Heart right ventricle (tissue), 16 donors: ENCODE measurements around the gene TMTC4. TPM values are rescaled to one million over a fixed set of nuclear protein-coding genes. Genes with fewer than 3 reads are reported as not detected.
A peak's percentile ranks its signal among the peaks of the same experiment; 100 is the strongest.

Experiments used
- ATAC-seq, 8 donors: fragments of 200-7000 bp; cut with Tn5 transposase; one replicate each; pipeline ENCODE4 v1.9.1; 2020; ENCODE audit warnings: mild to moderate bottlenecking in 8 of 8, moderate library complexity in 8 of 8, moderate number of reproducible peaks in 1 of 8
- DNase-seq, 2 donors: peaks; one replicate each; pipeline ENCODE4 v3.0.0-alpha.2; 2020
- H3K27ac ChIP-seq, 10 donors: fragments of 200-600 bp; sonication (generic) in 2 of 10; one replicate each; pipeline versions ENCODE4 v1.5.0 to v1.8.0; 2020 to 2022; ENCODE audit warnings: mild to moderate bottlenecking in 3 of 10
- H3K27me3 ChIP-seq, 7 donors: fragments of 200-600 bp; one replicate each; pipeline ENCODE4 v1.8.0; 2021 to 2022; ENCODE audit warnings: mild to moderate bottlenecking in 2 of 7
- H3K36me3 ChIP-seq, 9 donors: fragments of 200-600 bp; sonication (generic) in 1 of 9; one replicate each; pipeline versions ENCODE4 v1.5.0 to v1.8.0; 2020 to 2022; ENCODE audit warnings: mild to moderate bottlenecking in 2 of 9
- H3K4me1 ChIP-seq, 9 donors: fragments of 200-600 bp; sonication (generic) in 1 of 9; one replicate each; pipeline versions ENCODE4 v1.5.0 to v1.8.0; 2020 to 2022; ENCODE audit warnings: mild to moderate bottlenecking in 4 of 9
- H3K4me3 ChIP-seq, 10 donors: fragments of 200-600 bp; sonication (generic) in 2 of 10; one replicate each; pipeline versions ENCODE4 v1.5.0 to v1.8.0; 2020 to 2022; ENCODE audit warnings: mild to moderate bottlenecking in 7 of 10, moderate library complexity in 2 of 10
- H3K9me3 ChIP-seq, 11 donors: fragments of 200-600 bp in 10 of 11; sonication (generic) in 2 of 11; one replicate each; pipeline versions ENCODE4 v1.5.0 to v1.8.0; 2013 to 2022; ENCODE audit warnings: mild to moderate bottlenecking in 2 of 11, control low read depth in 1 of 11, moderate library complexity in 1 of 11
- WGBS, 2 donors: extraction: QIAGEN DNeasy Blood & Tissue Kit; methylation state at CpG; one replicate each; pipeline ENCODE4 v1.1.7; 2013; ENCODE audit warnings: inconsistent platforms in 1 of 2; 5-methylcytosine and 5-hydroxymethylcytosine counted together
- intact Hi-C, 10 donors: fragments of 100-400 bp; cut with DNase I; formaldehyde crosslinking; loops; one replicate each; pipeline versions ENCODE4 v1.11.1 to v1.14.2; 2022
- polyA plus RNA-seq, 2 donors: library from polyadenylated mRNA; stranded (reverse); fragments of 200-250 nt; gene quantifications; one replicate each; pipeline ENCODE4 v1.2.3, GENCODE V29; 2013
- total RNA-seq, 10 donors: library from RNA; stranded (reverse); fragmentation: NEBNext Ultra II Directional in 3 of 10; extraction: Animal tissue kit (Norgen Biotek cat#: 25700) in 3 of 10; gene quantifications; one replicate each; pipeline versions ENCODE4 v1.2.1 to v1.2.4, GENCODE V29; 2021 to 2023
- TF ChIP-seq, protein P1 (sequence below), 9 donors: fragments of 200-600 bp; sonication (generic) in 2 of 9; IDR thresholded peaks; one replicate each; pipeline versions ENCODE4 v1.5.0 to v1.8.0; 2021 to 2022; ENCODE audit warnings: antibody characterized with exemption in 9 of 9, mild to moderate bottlenecking in 5 of 9, moderate library complexity in 1 of 9
- donor health status: Arrhythmogenic right ventricular cardiomyopathy.
- donor health status: ischemic (EF 13 %, LVEDD 7.1; RV severe dilation, severe dysfunction).
- donor health status: healthy with polysubstance abuse.
- donor health status: DM: no; HTN: yes; CAD: no.
- donor health status: DM: no; HTN: no; CAD: no.
- donor health status: ischemic (EF 25% LVEDD 6.9; RV normal size, moderate dysfunction).
- donor health status: ischemic (EF 25% LVEDD 5.7; RV mildly dilated, moderate dysfunction).
- donor health status: healthy.
- donor health status: DM: yes; HTN: yes; CAD: no.
- donor health status: Ischemic cardiomyopathy.
- donor health status: ischemic (EF 35%, LVEDD 5.7; RV mildly dilated, moderate dysfunction).
- donor health status: nonischemic (EF 11% LVEDD 7.7; RV severe dilation, severe dysfunction).
- donor health status: DM: yes; HTN: yes; CAD: no.
- donor health status: PGD.
- donor health status: ischemic (EF 29% LVEDD 5.4; RV normal size, mild dysfunction).
- donor health status: nonischemic (EF 23%, LVEDD 6.1; RV moderate dilation, normal function).

TMTC4 gene
- total and polyA plus RNA-seq, 12 donors = 2.5 to 9.4 (median 6.0) TPM

DNA sequence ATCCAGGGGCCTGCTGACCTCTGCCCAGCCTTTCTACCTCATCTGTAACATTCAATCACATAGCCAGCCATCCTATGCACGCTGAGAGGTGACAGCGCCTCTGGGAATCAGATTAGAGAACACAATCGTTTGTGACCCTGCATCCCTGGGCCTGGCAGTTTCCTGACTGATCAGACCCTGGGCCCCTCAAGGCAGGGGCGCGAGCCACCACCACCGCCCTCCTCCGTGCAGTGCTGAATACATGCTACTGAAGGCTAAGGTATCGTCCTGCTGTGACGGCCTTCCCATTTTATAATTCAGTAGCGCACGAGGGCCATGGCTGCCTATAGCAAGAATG, 1.3 kb downstream of the TMTC4 start:
- ATAC-seq = no peak
- WGBS, 2 donors = 40 to 43% methylated on average over 11 of the region's 11 CpGs

DNA sequence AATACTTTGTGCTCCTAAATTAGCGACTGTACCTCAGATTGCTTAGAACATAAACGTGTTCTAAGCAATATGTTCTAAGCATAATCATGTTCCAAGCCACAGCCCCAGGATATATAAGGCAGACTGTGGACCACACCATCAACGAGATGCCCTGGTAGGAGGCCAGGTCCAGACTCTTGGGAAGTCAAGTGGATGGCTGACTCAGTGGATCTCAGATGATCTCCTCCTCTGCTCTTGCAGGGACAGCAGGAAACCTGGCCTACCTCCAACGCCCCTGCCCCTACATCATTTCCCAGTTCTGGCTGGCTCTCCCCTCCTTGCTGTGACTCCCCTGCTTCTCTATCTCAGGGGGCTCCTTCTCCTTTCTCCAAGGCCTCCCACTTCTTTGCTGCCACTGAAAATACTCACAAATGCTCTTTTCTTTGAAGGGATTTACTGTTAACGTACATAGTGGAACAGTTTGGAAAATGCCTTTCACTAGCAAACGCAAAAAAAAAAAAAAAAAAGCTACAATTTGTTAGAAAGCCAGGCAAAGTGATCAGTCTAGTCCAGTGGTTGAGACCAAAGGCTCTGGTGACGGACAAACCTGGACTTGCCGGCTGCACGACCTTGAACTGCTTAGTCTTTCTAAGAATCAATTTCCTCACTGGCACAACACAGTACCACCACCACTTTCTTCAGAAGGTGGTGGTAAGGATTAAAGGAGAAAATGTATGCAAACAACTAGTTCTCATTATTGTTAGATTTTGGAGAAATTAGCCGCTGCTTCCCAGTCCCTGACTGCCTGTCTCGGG, 3.0 kb downstream of the TMTC4 start:
- no peak overlapping the region for H3K27ac ChIP-seq
- no peak overlapping the region for H3K4me3 ChIP-seq
- 89 to 94% methylated on average over 11 of the region's 11 CpGs for WGBS, 2 donors
- H3K4me1 ChIP-seq = peaks cover 0 to 22% (median 11%) of the 10 kb centered on the region in 9 donors
- H3K36me3 ChIP-seq = peaks cover 0 to 37% (median 4%) of the 10 kb centered on the region in 9 donors
- TF ChIP-seq, protein P1, sequence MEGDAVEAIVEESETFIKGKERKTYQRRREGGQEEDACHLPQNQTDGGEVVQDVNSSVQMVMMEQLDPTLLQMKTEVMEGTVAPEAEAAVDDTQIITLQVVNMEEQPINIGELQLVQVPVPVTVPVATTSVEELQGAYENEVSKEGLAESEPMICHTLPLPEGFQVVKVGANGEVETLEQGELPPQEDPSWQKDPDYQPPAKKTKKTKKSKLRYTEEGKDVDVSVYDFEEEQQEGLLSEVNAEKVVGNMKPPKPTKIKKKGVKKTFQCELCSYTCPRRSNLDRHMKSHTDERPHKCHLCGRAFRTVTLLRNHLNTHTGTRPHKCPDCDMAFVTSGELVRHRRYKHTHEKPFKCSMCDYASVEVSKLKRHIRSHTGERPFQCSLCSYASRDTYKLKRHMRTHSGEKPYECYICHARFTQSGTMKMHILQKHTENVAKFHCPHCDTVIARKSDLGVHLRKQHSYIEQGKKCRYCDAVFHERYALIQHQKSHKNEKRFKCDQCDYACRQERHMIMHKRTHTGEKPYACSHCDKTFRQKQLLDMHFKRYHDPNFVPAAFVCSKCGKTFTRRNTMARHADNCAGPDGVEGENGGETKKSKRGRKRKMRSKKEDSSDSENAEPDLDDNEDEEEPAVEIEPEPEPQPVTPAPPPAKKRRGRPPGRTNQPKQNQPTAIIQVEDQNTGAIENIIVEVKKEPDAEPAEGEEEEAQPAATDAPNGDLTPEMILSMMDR (IDR thresholded peaks at IDR 0.05) = no peak
- peaks cover 0 to 9% (median 0%) of the 10 kb centered on the region in 7 donors for H3K27me3 ChIP-seq
- intact Hi-C loops = loop anchor here in 1 of 10 donors (10.0 kb wide), 1 partner anchor 587 kb away; the partner anchor contains the start of gene PCCA
- ATAC-seq = no peak
- no peaks in the 10 kb centered on the region for H3K9me3 ChIP-seq
- no peak for DNase-seq

More for the DNA sequence above, 1.3 kb downstream of the TMTC4 start:
- TF ChIP-seq, protein P1 (IDR thresholded peaks at IDR 0.05) = no peak
- Histone ChIP-seq H3K27ac (peak overlapping the region in 7 of 10 donors; percentile 19 to 93 (median 56)), H3K27me3 (peaks cover 0 to 9% (median 0%) of the 10 kb centered on the region in 7 donors), H3K9me3 (no peaks in the 10 kb centered on the region), H3K4me1 (peaks cover 0 to 22% (median 11%) of the 10 kb centered on the region in 9 donors), H3K36me3 (peaks cover 0 to 19% (median 0%) of the 10 kb centered on the region in 9 donors), H3K4me3 (peak overlapping the region in 9 of 10 donors; percentile 25 to 100 (median 73))
- DNase-seq = no peak
- intact Hi-C loops = loop anchor here in 1 of 10 donors (10.0 kb wide), 1 partner anchor 589 kb away; the partner anchor contains the start of gene PCCA

DNA sequence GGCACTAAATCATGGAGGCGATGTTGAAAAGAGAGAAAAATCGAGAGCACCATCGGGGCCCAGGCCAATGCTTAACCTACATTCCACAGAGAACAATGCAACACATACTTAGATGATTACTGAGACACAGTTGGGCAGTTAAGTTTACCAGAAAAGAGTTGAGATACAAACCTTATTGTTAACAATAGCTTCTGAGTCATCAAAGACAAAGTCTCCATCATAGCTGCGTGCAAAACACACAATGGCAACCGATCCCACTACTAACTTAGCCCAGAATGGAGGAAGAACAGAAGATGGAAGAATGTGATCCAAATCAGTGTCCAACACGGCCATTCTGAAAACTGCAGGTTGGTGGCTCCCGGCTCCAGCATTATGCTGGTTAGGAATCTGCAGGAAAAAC, 6.2 kb downstream of the TMTC4 start:
- WGBS, 2 donors = 90 to 95% methylated on average over 7 of the region's 7 CpGs
- H3K36me3 ChIP-seq = peaks cover 0 to 68% (median 4%) of the 10 kb centered on the region in 9 donors
- H3K27ac ChIP-seq = no peak overlapping the region
- ATAC-seq (no peak), DNase-seq (no peak)
- H3K4me1 ChIP-seq = peaks cover 0 to 11% (median 7%) of the 10 kb centered on the region in 9 donors
- H3K4me3 ChIP-seq = no peak overlapping the region
- no peaks in the 10 kb centered on the region for H3K9me3 ChIP-seq
- TF ChIP-seq, protein P1 (IDR thresholded peaks at IDR 0.05) = no peak
- H3K27me3 ChIP-seq = no peaks in the 10 kb centered on the region
- intact Hi-C loops = no loop called here

DNA sequence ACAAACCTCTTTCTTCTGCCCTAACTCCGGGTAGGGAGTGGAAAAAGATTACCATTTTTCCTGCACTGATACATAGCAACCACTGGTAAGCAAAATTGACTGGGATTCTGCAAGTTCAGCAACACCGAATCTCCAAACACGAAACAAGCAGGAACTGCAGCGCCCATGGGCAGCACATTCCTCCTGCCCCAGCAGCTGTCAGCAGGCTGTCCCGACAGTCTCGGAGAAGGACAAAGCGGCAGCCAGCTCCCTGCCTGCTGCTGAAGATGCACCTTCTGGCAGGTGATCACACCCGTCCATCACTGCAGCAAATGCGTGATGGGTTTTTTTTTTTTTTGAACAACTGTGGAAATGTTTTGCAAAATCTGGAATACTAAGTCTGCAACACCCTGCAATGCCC, 6.7 kb downstream of the TMTC4 start:
- TF ChIP-seq, protein P1 (IDR thresholded peaks at IDR 0.05) = no peak
- no peaks in the 10 kb centered on the region for H3K9me3 ChIP-seq
- WGBS, 2 donors = 92 to 96% methylated on average over 9 of the region's 9 CpGs
- no peaks in the 10 kb centered on the region for H3K27me3 ChIP-seq
- peaks cover 0 to 73% (median 4%) of the 10 kb centered on the region in 9 donors for H3K36me3 ChIP-seq
- no peak overlapping the region for H3K27ac ChIP-seq
- intact Hi-C loops = no loop called here
- DNase-seq (no peak), ATAC-seq (no peak)
- peaks cover 0 to 6% (median 2%) of the 10 kb centered on the region in 9 donors for H3K4me1 ChIP-seq
- no peak overlapping the region for H3K4me3 ChIP-seq
